Panc1 (cell line): ENCODE data around the gene SPEG. TPM values are rescaled to one million over a fixed set of nuclear protein-coding genes. Genes with fewer than 3 reads are reported as not detected.

ENCODE experiments used
- ATAC-seq: fragments of 200-7000 bp; cut with Tn5 transposase; 2 replicates; pipeline ENCODE4 v1.9.1; 2020; ENCODE audit warnings: mild to moderate bottlenecking, moderate library complexity
- BruUV-seq: library from RNA; stranded (reverse); fragments of 400-500 nt; replicated peaks from 2 replicates; lab custom pipeline; 2021; lab: Mats Ljungman, UMichigan
- CTCF ChIA-PET: fragments of 300-600 bp; sonication (Branson Sonifier 250); formaldehyde crosslinking; loops from one replicate; lab custom pipeline; 2022; ENCODE audit warnings: antibody characterized with exemption; lab: Charles Lee
- POLR2A ChIA-PET: fragments of 300-600 bp; sonication (Branson Sonifier 250); formaldehyde crosslinking; loops from one replicate; lab custom pipeline; 2022; ENCODE audit warnings: antibody characterized with exemption; lab: Charles Lee
- DNase-seq: peaks from one replicate; pipeline ENCODE4 v3.0.0-alpha.2; 2010; ENCODE audit warnings: low read depth, low spot score
- H3K27ac ChIP-seq: 2 replicates; pipeline ENCODE4 v1.5.1; 2011; ENCODE audit warnings: mild to moderate bottlenecking, low read length, inconsistent platforms
- H3K27me3 ChIP-seq: fragments of 200-500 bp; sonication (Bioruptor generic); 2 replicates; pipeline ENCODE4 v1.6.0; 2014; ENCODE audit warnings: low read length, inconsistent platforms; ENCODE audit not compliant: control insufficient read depth, insufficient read depth
- H3K36me3 ChIP-seq: fragments of 200-500 bp; sonication (Bioruptor generic); 2 replicates; pipeline ENCODE4 v1.5.1; 2014; ENCODE audit warnings: inconsistent platforms, mild to moderate bottlenecking, low read length, moderate library complexity; ENCODE audit not compliant: control insufficient read depth, insufficient read depth
- H3K4me1 ChIP-seq: 2 replicates; pipeline ENCODE4 v1.5.1; 2011; ENCODE audit warnings: inconsistent platforms, mild to moderate bottlenecking, low read length, moderate library complexity; ENCODE audit not compliant: control insufficient read depth, insufficient read depth
- H3K4me3 ChIP-seq, 2 experiments: 2 replicates each; pipeline ENCODE4 v1.5.1; 2011 to 2012; ENCODE audit warnings: low read depth in 2 of 2, low read length in 2 of 2, mild to moderate bottlenecking in 2 of 2, inconsistent platforms in 1 of 2, moderate library complexity in 1 of 2
- H3K9me3 ChIP-seq: fragments of 200-500 bp; sonication (Bioruptor generic); 2 replicates; pipeline ENCODE4 v1.5.1; 2014; ENCODE audit warnings: low read depth, mild to moderate bottlenecking, inconsistent platforms, low read length, moderate library complexity; ENCODE audit not compliant: control insufficient read depth, insufficient read depth
- CTCF ChIP-seq: fragments of 450-650 bp; IDR thresholded peaks from 2 replicates; pipeline ENCODE4 v1.5.1; 2017; ENCODE audit warnings: mild to moderate bottlenecking
- POLR2AphosphoS5 ChIP-seq: IDR thresholded peaks from 2 replicates; pipeline ENCODE4 v1.6.1; 2012; ENCODE audit warnings: mild to moderate bottlenecking, low read depth, low read length, moderate library complexity
- REST ChIP-seq, 2 experiments: IDR thresholded peaks; 2 replicates each; pipeline ENCODE4 v1.6.1; 2011 to 2012; ENCODE audit warnings: low read depth in 2 of 2, control low read depth in 1 of 2, low read length in 1 of 2, mild to moderate bottlenecking in 1 of 2, moderate library complexity in 1 of 2; ENCODE audit not compliant: insufficient read depth in 1 of 2
- SIN3A ChIP-seq: IDR thresholded peaks from 2 replicates; pipeline ENCODE4 v1.6.1; 2012; ENCODE audit warnings: low read depth, mild to moderate bottlenecking, low read length, moderate library complexity, borderline replicate concordance; ENCODE audit not compliant: insufficient read depth
- TCF7L2 ChIP-seq: IDR thresholded peaks from 2 replicates; pipeline ENCODE4 v1.6.1; 2011; ENCODE audit warnings: mild to moderate bottlenecking, low read depth, low read length, inconsistent platforms
- in situ Hi-C: cut with HindIII; loops from 2 replicates; pipeline ENCODE4 v1.10.0; 2016; ENCODE audit warnings: low sequenced_read_pairs, low pct_unique_long_range_greater_than_20kb
- intact Hi-C: fragments of 100-400 bp; cut with micrococcal nuclease; formaldehyde crosslinking; loops from one replicate; pipeline ENCODE4 v1.10.0; 2022; ENCODE audit not compliant: unreplicated experiment
- total RNA-seq: library from RNA; stranded (reverse); gene quantifications from one replicate; pipeline ENCODE4 v1.2.1, GENCODE V29; 2021; ENCODE audit not compliant: unreplicated experiment

SPEG gene
- total RNA-seq, 1 experiment from 2014 or later = 3.4 TPM

GRCh38 chr2:219439506-219439905 lies 4.9 kb downstream of the SPEG start:
- POLR2A ChIA-PET = no interaction called here
- DNase-seq = no peak
- Histone ChIP-seq H3K36me3 (no peaks in the 10 kb centered on the region; the same call in 1 of the 2 replicates), H3K4me1 (peaks cover 9% of the 10 kb centered on the region), H3K4me3 (no peak overlapping the region), H3K27ac (no peak overlapping the region), H3K9me3 (no peaks in the 10 kb centered on the region), H3K27me3 (peaks cover 8% of the 10 kb centered on the region)
- intact Hi-C loops (no loop called here), in situ Hi-C loops (no loop called here)
- no peak for ATAC-seq
- no TSS peak for BruUV-seq
- CTCF ChIA-PET = interaction anchor here (0.6 kb wide), 1 partner anchor 125 kb away, joined by 3 read pairs; no protein-coding TSS in a partner anchor
- no peak for TF ChIP-seq TCF7L2
- no peak for TF ChIP-seq CTCF
- TF ChIP-seq SIN3A = no peak
- no peak for TF ChIP-seq REST (IDR thresholded peaks at IDR 0.05; ENCODE audit: insufficient read depth in 1 of 2, low read depth in 2 of 2, low read length in 1 of 2)
- TF ChIP-seq POLR2AphosphoS5 = no peak

- CTCF ChIA-PET = interaction anchor here (0.9 to 1.0 kb wide), 2 partner anchors 23 to 38 kb away, joined by 4 read pairs; no protein-coding TSS in a partner anchor
- Histone ChIP-seq H3K4me1 (peaks cover 9% of the 10 kb centered on the region), H3K27ac (no peak overlapping the region), H3K4me3 (no peak overlapping the region; a peak in 1 of 4 replicates), H3K9me3 (no peaks in the 10 kb centered on the region), H3K36me3 (no peaks in the 10 kb centered on the region; the same call in 1 of the 2 replicates), H3K27me3 (peaks cover 8% of the 10 kb centered on the region)
- in situ Hi-C loops = no loop called here
- no peak for DNase-seq
- BruUV-seq = no TSS peak
- TF ChIP-seq CTCF (no peak), POLR2AphosphoS5 (no peak), TCF7L2 (no peak), SIN3A (no peak), REST (IDR thresholded peaks at IDR 0.05; ENCODE audit: insufficient read depth in 1 of 2, low read depth in 2 of 2, low read length in 1 of 2) (no peak)
- intact Hi-C loops = no loop called here
- POLR2A ChIA-PET = no interaction called here
- peak; percentile 39 for ATAC-seq
These were observed 6.0 kb downstream of the SPEG start for GRCh38 chr2:219440388-219441256.
